PFSK-1 (cell line): ENCODE data around the gene ADGRF5.

Source experiments
- FOXP2 ChIP-seq: optimal IDR thresholded peaks from 2 replicates; pipeline ENCODE3; 2011; ENCODE audit warnings: borderline replicate concordance, control low read depth, inconsistent platforms; ENCODE audit not compliant: insufficient read depth; ENCODE audit errors: extremely low read length, extremely low read depth
- POLR2AphosphoS5 ChIP-seq: IDR thresholded peaks from 2 replicates; pipeline ENCODE4 v1.6.1; 2012; ENCODE audit warnings: low read depth, mild to moderate bottlenecking, control low read depth, low read length, moderate library complexity
- REST ChIP-seq, 2 experiments: IDR thresholded peaks; 2 replicates each; pipeline versions ENCODE4 v1.6.1 to v1.8.0; 2011 to 2012; ENCODE audit warnings: low read depth in 2 of 2, low read length in 2 of 2, control low read depth in 1 of 2, inconsistent platforms in 1 of 2, mild to moderate bottlenecking in 1 of 2, moderate library complexity in 1 of 2; ENCODE audit not compliant: insufficient read depth in 1 of 2
- SIN3A ChIP-seq: IDR thresholded peaks from 2 replicates; pipeline ENCODE4 v1.6.1; 2012; ENCODE audit warnings: mild to moderate bottlenecking, low read length, moderate library complexity, borderline replicate concordance; ENCODE audit not compliant: insufficient read depth
- TAF1 ChIP-seq: IDR thresholded peaks from 2 replicates; pipeline ENCODE4 v1.6.1; 2012; ENCODE audit warnings: low read length, control low read depth, borderline replicate concordance; ENCODE audit not compliant: insufficient read depth

ADGRF5 gene

GRCh38 chr6:46926481-46926880 is 4.7 kb upstream of the ADGRF5 start:
- TF ChIP-seq REST (IDR thresholded peaks at IDR 0.05; ENCODE audit: insufficient read depth in 1 of 2, low read depth in 2 of 2, low read length in 2 of 2): no peak
- TF ChIP-seq TAF1: no peak
- TF ChIP-seq SIN3A: no peak

- TF ChIP-seq POLR2AphosphoS5 (no peak), TAF1 (no peak), REST (IDR thresholded peaks at IDR 0.05; ENCODE audit: insufficient read depth in 1 of 2, low read depth in 2 of 2, low read length in 2 of 2) (no peak), FOXP2 (no peak), SIN3A (no peak)
Observed at GRCh38 chr6:46925563-46926253, 4.0 kb upstream of the ADGRF5 start.

GRCh38 chr6:46923476-46923875 is 1.7 kb upstream of the ADGRF5 start:
- TF ChIP-seq SIN3A (no peak), TAF1 (no peak), FOXP2 (no peak), POLR2AphosphoS5 (no peak), REST (IDR thresholded peaks at IDR 0.05; ENCODE audit: insufficient read depth in 1 of 2, low read depth in 2 of 2, low read length in 2 of 2) (no peak)

- no peak for TF ChIP-seq POLR2AphosphoS5
- no peak for TF ChIP-seq TAF1
- TF ChIP-seq SIN3A: no peak
- TF ChIP-seq REST (IDR thresholded peaks at IDR 0.05; ENCODE audit: insufficient read depth in 1 of 2, low read depth in 2 of 2, low read length in 2 of 2): no peak
- TF ChIP-seq FOXP2: no peak
Observed at GRCh38 chr6:46921059-46921458, 679 bp downstream of the ADGRF5 start.

GRCh38 chr6:46918806-46919205 is 2.9 kb downstream of the ADGRF5 start:
- no peak for TF ChIP-seq REST (IDR thresholded peaks at IDR 0.05; ENCODE audit: insufficient read depth in 1 of 2, low read depth in 2 of 2, low read length in 2 of 2)
- TF ChIP-seq SIN3A: no peak
- no peak for TF ChIP-seq TAF1
- no peak for TF ChIP-seq POLR2AphosphoS5
- no peak for TF ChIP-seq FOXP2
